K562 (cell line): ENCODE measurements around the gene ENTPD5. TPM values are rescaled to one million over a fixed set of nuclear protein-coding genes. Genes with fewer than 3 reads are reported as not detected.
A peak's percentile ranks its signal among the peaks of the same experiment; 100 is the strongest.

Experiments
- NCOA1 ChIP-seq: fragments of 450-650 bp; IDR thresholded peaks from 2 replicates; pipeline ENCODE4 v1.6.1; 2016; ENCODE audit warnings: low read depth
- PCBP1 ChIP-seq: fragments of 200-400 bp; formaldehyde crosslinking; IDR thresholded peaks from 2 replicates; pipeline ENCODE4 v1.6.1; 2018; ENCODE audit warnings: mild to moderate bottlenecking, low read depth, low read length; ENCODE audit not compliant: poor library complexity, severe bottlenecking
- ZNF318 ChIP-seq, 2 experiments: fragments of 450-650 bp; IDR thresholded peaks; 2 replicates each; pipeline ENCODE4 v1.6.1; 2016; ENCODE audit warnings: mild to moderate bottlenecking in 2 of 2, borderline replicate concordance in 1 of 2, low read depth in 1 of 2, moderate library complexity in 1 of 2
- ZNF407 ChIP-seq: fragments of 450-650 bp; IDR thresholded peaks from 2 replicates; pipeline ENCODE4 v1.6.1; 2016; ENCODE audit warnings: low read depth
- polyA plus RNA-seq, 8 experiments: library from polyadenylated mRNA; depleted of rRNA in 4 of 8; stranded (reverse) in 5 of 8; unstranded in 3 of 8; fragments of >200 nt; fragmentation: Nextera tagmentation in 2 of 8; fragmentation: Illumina TruSeq in 1 of 8; extraction: Ambion mirVana in 2 of 8; extraction: Trizol in 1 of 8; gene quantifications; 2 replicates each; pipeline versions ENCODE4 v1.2.1 to v1.2.3, GENCODE V29; 2011 to 2014; ENCODE audit warnings: inconsistent platforms in 1 of 8, missing spikeins in 1 of 8
- total RNA-seq, 7 experiments: library from RNA; depleted of rRNA in 6 of 7; stranded (reverse); fragments of >200 nt in 6 of 7; fragmentation: Illumina TruSeq in 2 of 7; extraction: Trizol in 2 of 7; gene quantifications; 2 replicates each; pipeline versions ENCODE4 v1.2.1 to v1.2.3, GENCODE V29; 2011 to 2021; ENCODE audit warnings: low replicate concordance in 1 of 7
- TF ChIP-seq, protein P1 (sequence below), 2 experiments: fragments of 450-650 bp in 1 of 2; sonication (generic) in 1 of 2; formaldehyde crosslinking; conservative IDR thresholded peaks; 2 replicates each; pipeline versions ENCODE4 v1.4.0 to v1.8.1; 2020 to 2022; ENCODE audit warnings: mild to moderate bottlenecking in 1 of 2, missing genetic modification reagents in 1 of 2
- TF ChIP-seq, protein P2 (sequence below): sonication (generic); formaldehyde crosslinking; IDR thresholded peaks from 2 replicates; pipeline ENCODE4 v1.8.0; 2022; ENCODE audit warnings: missing genetic modification reagents, mild to moderate bottlenecking, moderate library complexity, borderline replicate concordance

The ENTPD5 gene
- total and polyA plus RNA-seq, 9 of the 15 experiments (the other 6 are each of a cell fraction or from before 2014, with no cell fraction given), result 2.7 to 15.3 (median 10.3) TPM

DNA sequence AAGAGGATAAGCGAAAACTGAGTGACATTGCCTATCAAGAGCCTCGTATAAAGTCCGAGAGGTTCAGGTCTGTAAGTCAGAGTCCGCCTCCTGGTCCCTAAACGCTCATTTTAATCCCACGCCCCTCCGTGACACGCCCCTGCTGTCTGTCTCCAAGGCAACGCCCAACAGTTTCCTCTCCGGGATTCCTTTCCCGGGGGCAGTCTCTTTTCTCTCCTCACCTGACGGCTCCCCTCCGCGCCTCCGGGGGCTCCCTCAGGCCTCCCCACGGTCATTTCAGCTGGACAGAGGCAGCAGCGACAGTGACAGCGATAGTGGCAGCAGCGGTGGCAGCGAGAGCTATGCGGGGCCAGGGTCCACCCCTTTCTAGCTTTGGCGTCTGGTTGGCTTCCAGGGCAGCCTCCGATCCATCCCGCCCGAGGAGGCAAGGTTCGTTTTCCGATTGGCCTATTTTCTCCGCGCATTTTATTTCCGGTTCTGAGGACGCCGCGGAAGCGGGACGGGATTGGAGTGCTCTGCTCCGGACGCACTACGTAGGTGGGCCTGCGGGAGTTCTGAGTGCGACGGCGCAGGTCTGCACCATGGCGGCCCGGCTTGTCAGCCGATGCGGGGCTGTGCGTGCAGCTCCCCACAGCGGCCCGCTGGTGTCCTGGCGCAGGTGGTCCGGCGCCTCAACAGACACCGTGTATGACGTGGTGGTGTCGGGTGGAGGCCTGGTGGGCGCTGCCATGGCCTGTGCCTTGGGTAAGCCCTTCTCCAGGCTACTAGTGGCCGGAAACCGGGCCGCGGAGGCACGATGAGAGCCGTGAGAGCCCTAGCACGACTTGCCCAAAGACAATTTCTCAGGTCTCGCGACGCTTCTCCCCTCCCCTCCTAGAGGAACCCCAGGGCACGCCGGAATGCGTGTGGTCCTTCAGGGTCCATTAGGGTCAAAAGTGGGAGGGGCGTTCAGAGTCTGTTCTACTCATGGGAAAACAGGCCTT lies 69.0 kb downstream of the ENTPD5 start, which contains the start of the genes COQ6 and FAM161B (continued):
- TF ChIP-seq, protein P1, sequence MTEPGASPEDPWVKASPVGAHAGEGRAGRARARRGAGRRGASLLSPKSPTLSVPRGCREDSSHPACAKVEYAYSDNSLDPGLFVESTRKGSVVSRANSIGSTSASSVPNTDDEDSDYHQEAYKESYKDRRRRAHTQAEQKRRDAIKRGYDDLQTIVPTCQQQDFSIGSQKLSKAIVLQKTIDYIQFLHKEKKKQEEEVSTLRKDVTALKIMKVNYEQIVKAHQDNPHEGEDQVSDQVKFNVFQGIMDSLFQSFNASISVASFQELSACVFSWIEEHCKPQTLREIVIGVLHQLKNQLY (CRISPR knock-in tag; conservative IDR thresholded peaks at IDR 0.05), result no peak
- TF ChIP-seq ZNF318 (IDR thresholded peaks at IDR 0.05; ENCODE audit: borderline replicate concordance in 1 of 2, low read depth in 1 of 2), result no peak
- TF ChIP-seq NCOA1, result no peak
- no peak for TF ChIP-seq ZNF407
- TF ChIP-seq PCBP1, result no peak
- TF ChIP-seq, protein P2, sequence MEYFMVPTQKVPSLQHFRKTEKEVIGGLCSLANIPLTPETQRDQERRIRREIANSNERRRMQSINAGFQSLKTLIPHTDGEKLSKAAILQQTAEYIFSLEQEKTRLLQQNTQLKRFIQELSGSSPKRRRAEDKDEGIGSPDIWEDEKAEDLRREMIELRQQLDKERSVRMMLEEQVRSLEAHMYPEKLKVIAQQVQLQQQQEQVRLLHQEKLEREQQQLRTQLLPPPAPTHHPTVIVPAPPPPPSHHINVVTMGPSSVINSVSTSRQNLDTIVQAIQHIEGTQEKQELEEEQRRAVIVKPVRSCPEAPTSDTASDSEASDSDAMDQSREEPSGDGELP (CRISPR knock-in tag), result peak; percentile 97
